ENCODE results near the gene FAAH.

DNA sequence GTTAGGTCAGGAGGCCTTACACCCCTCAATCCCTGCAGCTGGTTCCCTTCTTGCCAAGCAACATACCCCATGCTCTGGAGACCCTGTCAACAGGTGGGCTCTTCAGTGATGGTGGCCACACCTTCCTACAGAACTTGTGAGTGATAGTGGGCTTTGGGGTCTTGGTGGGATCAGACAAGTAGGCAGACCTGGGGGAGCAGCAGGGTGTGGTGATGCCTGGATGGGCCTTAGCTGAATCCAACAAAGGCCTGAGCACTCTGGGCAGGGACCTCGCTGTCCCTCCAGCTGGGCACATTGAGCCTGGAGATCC is 14.9 kb downstream of the FAAH start:
- no peak for TF ChIP-seq TAF1 (IDR thresholded peaks at IDR 0.05; ENCODE audit: borderline replicate concordance, low read depth, low read length)
- TF ChIP-seq POLR2A (IDR thresholded peaks at IDR 0.05; ENCODE audit: low read depth, low read length) = no peak
